SKM-1 (cell line): ENCODE measurements around the gene DGKI.

Source experiments
- DNase-seq: peaks from one replicate; lab custom pipeline; 2025; ENCODE audit not compliant: unreplicated experiment; lab: John Stamatoyannopoulos, UW

DGKI gene

DNA sequence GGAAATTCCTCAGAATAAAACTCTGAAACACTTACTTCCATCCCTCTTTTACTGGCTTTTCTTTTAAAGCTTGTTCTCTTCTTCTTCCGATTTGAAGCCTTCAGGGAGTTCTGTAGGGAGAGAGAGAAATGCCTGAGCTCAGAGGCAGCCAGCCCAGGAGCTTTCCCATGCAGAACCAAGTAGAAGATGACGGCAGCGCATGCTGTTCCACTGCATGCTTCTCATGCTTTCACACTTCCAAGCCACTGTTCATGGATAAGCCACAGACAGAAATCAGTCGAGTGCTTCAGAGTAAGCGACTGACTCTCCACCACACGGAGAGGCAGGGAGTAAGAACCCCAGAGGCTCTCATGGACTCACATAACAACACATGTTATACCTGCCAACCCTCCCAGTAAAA is 237.3 kb downstream of the DGKI start:
- DNase-seq, result no peak

DNA sequence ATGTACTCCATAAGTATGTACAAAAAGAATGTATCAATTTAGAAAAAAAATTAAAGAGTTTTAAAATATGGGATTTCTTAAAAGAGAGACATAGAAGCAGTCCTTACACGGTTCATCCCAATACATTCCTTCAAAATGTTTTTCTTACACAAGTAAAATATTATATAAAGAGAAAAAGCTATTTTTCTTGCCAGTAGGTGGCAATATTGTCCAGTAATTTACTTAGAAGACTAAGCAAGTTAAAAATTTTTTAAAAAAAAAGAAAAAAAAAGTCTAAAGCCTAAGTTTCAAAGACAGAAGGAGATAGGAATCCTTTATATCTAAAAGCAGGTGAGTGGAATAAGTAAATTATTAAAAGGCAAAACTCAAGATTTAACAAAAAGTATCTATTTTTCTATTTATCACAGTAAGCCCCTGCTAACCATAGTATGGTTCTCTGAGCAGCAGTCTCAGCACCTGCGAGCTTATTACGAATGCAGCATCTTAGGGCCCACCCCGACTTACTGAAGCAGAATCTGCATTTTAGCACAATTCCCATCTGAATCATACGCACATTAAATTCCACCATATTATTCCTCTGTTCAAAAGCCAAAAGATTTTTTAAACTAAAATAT is 240.6 kb downstream of the DGKI start:
- no peak for DNase-seq

DNA sequence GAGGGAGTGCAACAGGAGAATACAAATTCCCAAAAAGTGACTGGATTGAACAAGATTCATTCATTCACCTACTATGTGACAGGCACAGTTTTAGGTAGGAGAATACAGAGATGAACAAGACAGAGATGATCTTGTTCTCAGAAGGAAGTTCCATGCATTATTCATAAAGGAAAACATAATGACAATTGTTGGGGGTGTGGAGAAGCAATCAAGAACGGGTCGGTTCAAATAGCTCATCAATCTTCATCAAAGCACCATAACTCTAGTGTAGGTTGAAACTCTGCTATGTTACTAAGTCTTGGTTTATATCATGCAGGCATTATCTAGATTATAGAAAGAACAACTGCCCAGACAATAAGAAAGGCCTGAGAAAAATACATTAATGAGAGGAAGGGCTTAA is 243.7 kb downstream of the DGKI start:
- DNase-seq, result no peak

DNA sequence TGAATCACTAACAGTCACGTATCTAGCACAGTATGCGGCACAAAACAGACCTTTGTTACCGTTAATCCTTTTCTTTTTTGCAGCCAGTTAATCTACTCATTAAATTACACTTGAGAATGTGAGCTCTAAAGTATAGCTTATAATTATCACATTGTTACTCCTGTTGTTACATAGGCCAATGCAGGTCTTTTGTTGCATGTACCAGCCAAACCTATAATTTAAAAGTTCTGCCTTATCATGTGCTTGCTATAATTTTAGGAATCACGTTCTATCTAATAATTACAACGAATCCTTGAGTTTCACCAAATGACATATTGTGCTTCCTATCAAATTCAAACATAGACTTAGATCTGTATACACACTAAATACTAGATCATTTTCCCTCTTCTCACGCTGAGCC is 245.1 kb downstream of the DGKI start:
- DNase-seq, result no peak

DNA sequence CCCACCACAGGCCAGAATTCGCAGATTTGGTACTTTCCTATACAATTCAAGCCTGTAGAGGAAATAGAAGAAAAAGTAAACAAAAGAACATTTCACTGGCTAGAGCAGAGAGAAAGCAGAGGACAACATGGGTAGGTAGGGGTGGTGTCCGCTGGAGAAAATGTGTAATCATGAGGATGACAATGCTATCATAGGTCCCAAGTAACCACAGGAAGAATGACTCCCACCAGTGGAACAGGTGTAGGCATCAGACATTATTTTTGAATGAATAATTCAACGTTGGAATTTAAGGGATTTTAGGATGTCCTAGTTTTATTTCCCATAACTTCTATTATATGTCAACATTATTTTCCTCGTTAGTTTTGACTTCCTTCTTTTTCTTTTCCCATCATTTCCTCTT is 248.9 kb downstream of the DGKI start:
- no peak for DNase-seq

DNA sequence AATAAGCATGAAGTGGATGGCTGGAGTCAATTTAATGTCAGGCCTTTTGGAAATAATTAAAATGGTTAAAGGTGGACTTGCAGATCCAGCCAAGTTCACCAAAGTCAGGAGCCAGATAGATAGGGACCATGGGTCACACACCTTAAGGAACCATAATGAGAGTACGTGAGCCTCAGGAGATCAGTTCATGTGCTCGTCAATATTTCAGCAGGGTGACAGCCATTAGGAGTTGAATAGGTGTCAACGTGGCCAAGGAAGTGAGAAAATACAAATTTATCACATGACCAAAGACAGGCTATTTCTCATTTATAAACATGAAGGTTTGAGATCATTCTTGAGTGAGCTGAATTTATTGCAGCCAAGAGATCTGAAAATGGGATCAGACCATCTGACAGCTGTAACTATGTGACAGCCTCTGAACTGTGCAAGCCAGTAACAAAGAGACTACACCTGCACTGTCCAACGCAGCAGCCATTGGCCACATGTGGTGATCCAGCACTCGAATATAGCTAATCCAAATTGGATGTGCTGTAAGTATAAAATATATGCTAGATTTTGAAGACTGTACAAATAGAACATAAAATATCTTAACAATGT is 253.6 kb downstream of the DGKI start:
- no peak for DNase-seq

DNA sequence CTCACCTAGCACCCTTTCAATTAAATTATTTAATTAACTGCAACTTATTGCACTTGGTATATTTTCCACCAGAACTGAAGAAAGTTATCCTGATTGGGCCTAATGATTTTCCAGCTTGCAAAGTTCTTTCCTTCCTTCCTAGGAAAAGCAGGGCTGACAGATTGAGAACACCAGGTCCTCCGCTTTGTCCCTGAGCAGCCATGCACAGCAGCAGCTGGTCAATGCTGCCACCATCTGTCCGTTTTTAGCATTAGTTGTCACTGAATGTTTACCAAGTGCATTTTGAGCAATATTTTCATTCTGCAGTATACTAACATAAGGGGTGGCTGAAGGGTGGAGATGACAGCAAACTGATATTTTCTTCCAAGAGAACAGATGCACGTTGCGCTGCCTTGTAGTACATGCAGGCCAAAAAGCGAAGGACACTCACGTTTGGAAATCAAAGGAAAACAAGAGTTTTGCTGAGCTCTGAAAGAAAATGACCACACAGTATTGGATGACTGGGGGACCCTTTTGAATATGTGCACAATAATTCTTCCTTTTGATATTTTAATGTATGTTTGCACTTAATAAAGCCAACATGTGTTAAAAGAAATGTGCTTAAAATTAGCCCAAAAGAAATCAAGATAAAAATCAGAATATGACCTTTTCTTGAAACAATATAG is 254.4 kb downstream of the DGKI start:
- peak; percentile 17 for DNase-seq

DNA sequence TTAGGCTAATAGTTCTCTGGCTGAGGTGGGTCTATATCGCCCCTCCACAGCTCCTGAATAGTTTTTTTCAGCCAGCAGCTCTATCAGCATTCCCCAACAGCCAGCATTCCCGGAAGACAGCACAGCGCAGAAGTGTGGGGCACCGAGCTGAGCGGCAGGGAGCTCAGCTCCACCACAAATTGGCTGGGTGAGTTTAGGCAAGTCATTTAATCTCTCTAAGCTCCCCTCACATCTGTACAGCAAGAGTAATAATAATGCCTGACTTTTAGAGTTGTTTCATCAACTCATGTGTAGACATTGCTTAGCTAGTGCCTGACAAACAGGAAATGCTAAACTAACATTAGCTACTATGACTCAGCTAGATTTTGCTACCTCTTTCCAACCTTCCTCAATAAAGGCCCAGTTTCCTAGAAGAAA is 255.3 kb downstream of the DGKI start:
- no peak for DNase-seq

DNA sequence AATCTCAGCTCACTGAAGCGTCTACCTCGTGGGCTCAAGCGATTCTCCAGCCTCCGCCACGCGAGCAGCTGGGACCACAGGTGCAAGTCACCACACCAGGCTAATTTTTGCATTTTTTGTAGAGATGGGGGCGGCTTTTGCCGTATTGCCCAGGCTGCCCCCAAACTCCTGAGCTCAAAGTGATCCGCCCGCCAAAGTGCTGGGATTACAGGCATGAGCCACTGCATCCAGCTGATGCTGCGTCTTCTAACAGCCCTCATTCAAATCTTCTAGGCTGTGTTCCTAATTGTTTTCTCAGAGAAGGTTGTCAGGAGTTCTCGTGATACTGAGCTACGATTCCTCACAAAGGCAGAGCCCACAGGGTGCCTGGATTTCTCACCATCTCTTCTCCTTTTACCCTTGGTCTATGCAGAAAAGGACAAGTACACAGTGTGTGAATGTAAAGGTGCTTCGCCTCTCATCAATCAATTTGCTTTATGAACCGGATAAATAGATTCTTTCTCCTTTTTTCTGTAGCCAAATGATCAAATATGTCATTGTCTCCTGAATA is 255.9 kb downstream of the DGKI start:
- no peak for DNase-seq

DNA sequence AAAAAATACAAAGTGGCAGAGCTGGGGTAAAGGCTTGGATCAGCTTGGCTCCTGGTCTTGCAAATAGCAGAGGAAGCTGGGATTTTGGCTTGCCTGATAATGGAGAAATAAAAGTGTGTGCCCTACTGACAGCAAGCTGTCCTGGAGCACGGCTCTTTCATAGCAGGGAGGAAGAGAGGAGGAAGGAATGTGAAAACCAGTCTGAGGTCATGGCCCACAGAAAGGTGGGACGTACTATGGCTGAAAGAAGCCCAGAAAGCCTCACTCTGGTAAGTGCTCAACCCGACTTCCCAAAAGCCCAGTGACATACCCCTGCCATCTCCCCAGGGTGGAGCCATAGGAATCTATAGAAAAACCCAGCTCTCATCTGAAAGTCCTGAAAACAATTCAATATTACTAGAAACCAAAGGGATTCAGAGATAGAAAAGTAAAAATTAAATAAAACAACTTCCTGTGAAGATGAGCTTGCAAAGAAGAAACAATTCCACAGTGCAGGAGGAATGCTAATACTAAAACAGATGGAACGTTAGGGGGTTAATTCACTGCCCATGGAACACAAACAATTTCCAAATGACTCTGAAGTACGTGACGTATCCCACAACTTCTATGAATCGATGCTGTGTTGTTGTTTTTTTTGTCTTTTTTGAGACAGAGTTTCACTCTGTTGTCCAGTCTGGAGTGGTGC is 256.6 kb downstream of the DGKI start:
- no peak for DNase-seq

DNA sequence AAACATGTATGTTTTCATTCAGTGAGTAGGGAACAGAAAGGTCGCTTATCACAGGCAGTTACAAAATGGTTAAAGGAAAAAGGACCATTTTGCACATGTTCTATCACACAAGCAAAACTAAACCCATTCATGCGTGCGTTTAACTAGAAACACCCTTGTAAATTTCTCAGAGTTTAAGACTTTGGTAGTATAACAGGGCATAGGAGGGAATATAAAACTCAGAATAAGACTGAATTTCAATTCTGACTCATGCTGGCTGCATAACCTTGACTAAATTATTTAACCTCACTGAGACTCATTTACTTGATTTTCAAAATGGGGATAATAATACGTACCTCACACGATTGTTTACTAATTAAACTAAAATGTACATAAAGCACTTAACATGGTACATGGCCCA is 259.4 kb downstream of the DGKI start:
- DNase-seq, result no peak

DNA sequence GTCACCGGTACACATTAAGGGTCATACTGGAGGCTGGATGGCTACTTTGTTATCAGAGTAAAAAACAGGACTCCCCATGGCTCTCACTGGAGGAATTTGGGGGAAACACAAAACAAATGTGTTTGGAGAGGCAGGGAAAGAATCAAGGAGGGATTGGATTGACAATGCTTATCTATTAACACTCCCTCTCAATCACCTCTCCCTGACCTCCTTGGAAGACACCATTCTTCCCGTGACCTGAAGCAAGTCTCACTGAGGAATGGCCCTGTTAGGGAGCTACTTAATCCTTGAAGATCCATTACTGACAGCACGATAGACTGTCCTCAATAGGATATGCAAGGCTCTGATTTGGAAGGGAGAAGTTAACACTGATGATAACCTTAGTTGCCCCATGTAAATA is 261.2 kb downstream of the DGKI start:
- no peak for DNase-seq

DNA sequence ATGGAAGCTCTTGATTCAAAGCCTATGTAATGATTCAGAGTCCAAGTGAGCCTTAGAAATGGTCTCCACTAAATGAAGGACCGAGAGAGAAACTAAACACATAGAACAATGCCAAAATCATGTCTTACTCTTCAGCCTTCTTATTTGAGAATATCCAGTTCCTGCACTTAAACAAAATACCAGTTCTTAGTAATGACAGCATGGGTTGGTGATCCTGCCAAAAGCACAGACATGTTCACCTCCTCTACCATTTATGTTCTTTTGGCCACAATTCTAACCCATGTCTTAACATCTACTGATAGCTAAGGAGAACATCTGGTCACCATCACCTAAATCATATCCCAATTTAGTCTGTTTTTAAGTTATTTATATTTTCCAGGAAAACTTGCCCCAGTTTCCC is 263.6 kb downstream of the DGKI start:
- no peak for DNase-seq

DNA sequence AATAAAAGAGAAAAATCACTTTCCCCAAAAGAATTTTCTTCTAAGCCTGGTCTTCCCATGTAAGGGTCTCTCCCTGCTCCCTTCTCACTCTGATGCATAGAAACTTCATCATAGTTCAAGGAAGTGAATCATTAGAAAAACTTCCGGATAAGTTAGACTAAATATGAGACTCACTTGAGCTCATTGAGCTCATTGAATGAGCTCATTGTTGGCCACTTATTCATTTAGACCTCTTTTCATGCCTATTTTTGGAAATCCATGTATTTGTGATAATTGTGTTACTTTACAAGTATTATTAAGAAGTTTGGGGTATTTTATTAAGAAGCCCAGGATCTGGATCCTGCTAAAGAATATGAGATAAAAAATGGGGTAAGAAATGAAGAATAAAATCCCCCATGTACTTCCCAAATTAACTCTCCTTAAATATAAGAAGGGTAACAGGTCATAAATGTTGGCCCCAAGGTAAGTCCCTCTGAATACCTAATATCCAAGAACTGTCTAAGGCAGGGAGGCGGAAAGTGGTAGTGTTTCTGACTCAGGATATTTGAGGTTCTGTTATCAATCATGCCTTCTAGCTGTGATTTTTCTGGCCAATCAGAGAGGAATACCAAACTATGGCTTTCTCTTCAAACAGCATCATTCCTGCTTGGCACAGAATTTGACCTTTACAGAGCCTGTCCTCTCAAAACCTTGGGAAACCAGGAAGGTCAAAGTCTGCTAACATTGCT is 266.7 kb downstream of the DGKI start:
- no peak for DNase-seq

DNA sequence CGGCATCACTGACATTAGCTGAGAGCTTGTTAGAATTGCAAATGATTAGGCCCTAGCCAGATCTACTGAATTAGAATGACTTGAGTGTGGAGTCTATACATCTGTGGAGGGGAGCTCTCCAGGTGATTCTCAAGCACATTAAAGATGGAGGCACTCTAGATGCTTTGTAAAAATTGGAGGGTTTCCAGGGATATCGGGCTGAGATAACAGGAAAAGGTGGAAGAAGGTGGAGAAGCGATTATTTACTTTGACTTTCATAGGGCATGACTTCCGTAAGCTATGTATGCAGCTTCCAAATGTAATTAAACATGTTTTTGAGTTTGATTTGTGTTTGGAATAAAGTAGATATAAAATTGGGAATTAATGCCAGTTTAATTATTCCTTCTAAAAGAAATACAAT is 268.2 kb downstream of the DGKI start:
- DNase-seq, result no peak

DNA sequence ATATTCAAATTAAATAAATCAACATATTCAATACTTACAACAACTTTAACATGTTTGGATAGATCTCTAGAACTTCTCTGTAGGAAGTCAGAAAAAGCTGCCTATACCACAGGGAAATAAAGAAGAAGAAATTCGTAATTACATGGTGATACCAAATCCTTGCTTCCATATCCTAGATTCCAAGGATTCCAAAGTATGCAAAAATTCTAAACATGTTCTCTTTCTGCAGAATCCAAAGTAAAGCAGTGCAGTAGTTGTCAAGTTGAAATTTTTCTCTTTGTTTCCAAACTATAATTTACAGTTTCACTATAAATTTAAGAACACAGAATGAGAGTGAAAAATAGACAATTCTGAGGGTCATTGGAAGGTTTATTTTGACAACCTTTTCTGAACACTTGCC is 269.6 kb downstream of the DGKI start:
- no peak for DNase-seq

DNA sequence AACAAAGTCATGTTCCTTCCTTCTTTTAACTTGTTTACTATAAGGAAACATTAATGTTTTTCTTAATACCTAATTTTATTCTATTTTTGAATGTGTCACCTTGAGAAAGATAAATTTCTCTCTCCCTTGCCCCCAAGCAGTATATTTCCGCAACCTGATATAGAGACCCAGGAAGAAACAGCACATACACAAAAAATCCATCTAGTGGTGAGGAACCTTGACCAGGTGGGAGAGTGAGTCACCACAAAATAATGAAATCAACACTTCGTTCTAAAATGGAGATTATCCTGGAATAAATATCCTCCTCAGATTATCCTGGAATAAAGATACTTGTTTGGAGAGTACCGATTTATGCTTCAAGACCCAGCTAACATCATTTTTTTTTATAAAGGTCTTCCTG is 270.3 kb downstream of the DGKI start:
- no peak for DNase-seq

DNA sequence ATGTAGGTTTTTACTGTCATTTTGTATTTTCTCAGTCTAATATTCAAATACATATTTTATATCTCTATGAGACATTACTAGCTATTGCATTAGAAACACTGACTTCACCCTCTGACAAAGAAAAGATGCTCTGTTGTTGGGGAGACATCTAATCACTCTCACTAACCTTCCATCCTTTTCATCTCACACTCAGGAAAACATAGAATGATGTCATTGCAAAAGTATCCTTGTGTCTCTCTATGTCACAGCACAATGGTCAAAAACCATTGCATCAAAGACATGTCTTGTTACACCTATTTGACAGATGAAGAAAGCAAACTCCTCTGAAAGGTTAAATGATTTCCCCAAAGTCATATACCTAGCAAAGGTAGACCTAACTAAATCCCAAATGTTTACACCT is 272.0 kb downstream of the DGKI start:
- no peak for DNase-seq

DNA sequence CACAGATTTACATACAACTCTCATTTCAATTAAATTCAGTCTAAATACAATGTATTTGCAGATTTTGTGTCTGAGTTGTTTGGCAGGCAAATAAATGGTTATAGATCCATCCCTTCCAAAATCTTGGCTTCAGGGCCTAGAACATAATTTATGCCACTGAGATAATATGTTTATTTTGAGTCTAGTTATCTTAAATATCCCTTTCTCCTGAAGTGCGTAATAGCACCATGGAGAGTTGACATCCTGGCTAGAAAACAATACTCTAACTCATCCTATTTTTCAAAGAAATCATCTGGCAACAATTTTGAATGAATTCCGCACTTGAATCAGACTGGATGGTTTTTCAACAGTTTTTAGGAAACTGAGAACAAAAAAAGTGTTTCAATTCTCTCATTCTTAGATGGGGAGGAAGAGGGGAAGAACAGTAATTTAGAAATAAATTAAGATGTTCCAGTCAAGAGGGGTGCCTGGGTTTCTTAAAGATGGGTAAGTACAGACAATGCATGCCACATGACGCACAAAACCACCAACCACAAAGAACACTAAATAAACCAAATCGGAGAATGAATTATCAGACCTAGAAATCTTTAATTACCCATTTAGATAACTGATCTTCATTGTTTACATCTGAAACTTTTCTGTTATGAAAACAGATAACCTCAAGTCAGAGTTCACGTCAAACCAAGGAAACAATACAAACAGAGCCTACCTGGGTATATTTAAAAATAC is 274.6 kb downstream of the DGKI start:
- DNase-seq, result no peak

DNA sequence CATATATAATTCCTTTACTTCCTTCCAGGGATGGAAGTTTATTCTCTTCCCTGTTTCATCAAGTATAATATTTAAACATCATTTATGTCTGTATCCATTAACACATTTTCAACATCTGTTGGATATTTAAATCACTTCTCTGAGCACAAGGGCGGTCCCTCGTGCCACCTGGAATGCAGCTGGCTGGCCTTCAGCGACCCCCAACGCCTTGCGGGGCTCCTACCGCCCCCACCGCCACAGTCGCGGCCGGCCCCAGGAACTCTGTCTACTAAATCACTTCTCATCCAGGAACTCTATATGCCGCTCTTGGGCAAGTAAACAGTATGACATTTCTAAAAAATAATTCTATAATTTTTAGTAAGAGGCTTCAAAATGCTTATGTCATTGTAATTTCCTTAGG is 282.1 kb downstream of the DGKI start:
- no peak for DNase-seq

DNA sequence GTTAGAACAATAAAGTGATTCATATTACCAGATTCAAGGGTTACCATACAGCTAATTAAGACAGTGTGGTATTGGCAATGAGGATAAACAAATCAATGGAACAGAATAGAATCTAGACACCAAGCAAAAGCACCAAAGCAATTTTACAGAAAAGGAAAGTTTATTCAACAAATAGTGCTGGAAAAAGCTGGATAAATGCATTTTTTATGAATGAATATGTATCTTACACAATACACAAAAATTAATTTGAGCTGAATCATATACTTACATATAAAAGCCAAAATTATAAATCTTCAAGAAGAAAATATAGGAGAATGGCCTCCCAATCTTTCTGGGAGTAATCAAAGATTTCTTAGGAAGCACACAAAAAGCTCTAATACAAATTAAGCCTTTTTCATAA is 282.8 kb downstream of the DGKI start:
- DNase-seq, result no peak
